HG02981 (cell line): ENCODE measurements around the gene EHBP1L1.

Experiments used
- ATAC-seq: cut with Tn5 transposase; IDR thresholded peaks from one replicate; pipeline ENCODE4 v1.9.1; 2021; ENCODE audit warnings: mild to moderate bottlenecking, moderate library complexity; ENCODE audit not compliant: unreplicated experiment

The EHBP1L1 gene

GRCh38 chr11:65592858-65593517 is 17.1 kb downstream of the EHBP1L1 start:
- ATAC-seq = no peak

- ATAC-seq = no peak
Observed at GRCh38 chr11:65593518-65594414, 17.9 kb downstream of the EHBP1L1 start.

GRCh38 chr11:65595131-65595530 is 19.3 kb downstream of the EHBP1L1 start:
- ATAC-seq = no peak

- ATAC-seq = no peak
Observed at GRCh38 chr11:65595543-65596281, 19.9 kb downstream of the EHBP1L1 start, which contains the start of gene KCNK7. TSS of gene KCNK7 (minus strand) at chr11:65595800. CDS start at chr11:65595772, 28 bp downstream.

GRCh38 chr11:65596520-65596919 is 20.7 kb downstream of the EHBP1L1 start:
- no peak for ATAC-seq

GRCh38 chr11:65598258-65598699 is 22.4 kb downstream of the EHBP1L1 start:
- no peak for ATAC-seq

GRCh38 chr11:65599216-65599954 is 23.5 kb downstream of the EHBP1L1 start:
- ATAC-seq = no peak

GRCh38 chr11:65599955-65600246 is 24.0 kb downstream of the EHBP1L1 start:
- no peak for ATAC-seq

- no peak for ATAC-seq
Observed at GRCh38 chr11:65604258-65604657, 28.4 kb downstream of the EHBP1L1 start.

- ATAC-seq = no peak
Observed at GRCh38 chr11:65606876-65607613, 31.2 kb downstream of the EHBP1L1 start.

GRCh38 chr11:65607614-65608426 is 32.0 kb downstream of the EHBP1L1 start:
- no peak for ATAC-seq

- ATAC-seq = no peak
Observed at GRCh38 chr11:65609229-65609628, 33.4 kb downstream of the EHBP1L1 start.

GRCh38 chr11:65609665-65610064 is 33.8 kb downstream of the EHBP1L1 start:
- no peak for ATAC-seq

GRCh38 chr11:65610404-65610803 is 34.6 kb downstream of the EHBP1L1 start:
- no peak for ATAC-seq

- ATAC-seq = no peak
Observed at GRCh38 chr11:65611028-65611757, 35.3 kb downstream of the EHBP1L1 start.

- no peak for ATAC-seq
Observed at GRCh38 chr11:65611758-65612603, 36.1 kb downstream of the EHBP1L1 start.

- ATAC-seq = no peak
Observed at GRCh38 chr11:65612691-65613090, 36.8 kb downstream of the EHBP1L1 start.
